GM20431 (cell line): ENCODE data around the gene C1orf159.
"Not testable (repeated sequence)": the region's sequence is repeated elsewhere in the genome, so short reads cannot be mapped to it uniquely, and the experiment has no call there.

Source experiments
- in situ Hi-C: fragments of 300-500 bp; cut with MseI, MboI; formaldehyde crosslinking; loops from one replicate; pipeline ENCODE4 v1.15.0; 2020; ENCODE audit warnings: low sequenced_read_pairs; ENCODE audit not compliant: unreplicated experiment

Gene C1orf159

DNA sequence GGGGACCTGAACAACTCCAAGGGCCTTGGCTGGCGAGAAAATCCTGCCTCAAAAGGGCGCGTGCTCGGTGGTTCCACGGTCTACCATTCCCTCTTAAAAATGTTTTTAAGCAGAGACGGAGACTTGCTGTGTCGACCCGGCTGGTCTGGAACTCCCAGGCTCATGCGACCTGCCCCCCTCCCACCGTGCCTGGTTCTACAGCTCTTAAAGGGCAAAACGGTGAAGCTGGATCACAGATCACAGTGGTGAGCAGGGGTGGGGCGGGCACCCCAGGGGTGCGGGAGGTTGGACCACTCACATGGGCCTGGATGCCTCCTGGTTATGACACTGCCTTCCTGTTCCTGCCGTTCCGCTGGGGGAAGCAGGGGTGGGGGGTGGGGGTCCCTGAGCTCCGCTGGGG, 4.2 kb upstream of the C1orf159 start:
- in situ Hi-C loops: no loop called here

- in situ Hi-C loops: no loop called here
These were observed 3.5 kb upstream of the C1orf159 start for GRCh38 chr1:1119272-1119890.

GRCh38 chr1:1118876-1119220, 3.0 kb upstream of the C1orf159 start:
- in situ Hi-C loops: no loop called here

- in situ Hi-C loops: no loop called here
These were observed 2.4 kb upstream of the C1orf159 start for GRCh38 chr1:1118011-1118875.

DNA sequence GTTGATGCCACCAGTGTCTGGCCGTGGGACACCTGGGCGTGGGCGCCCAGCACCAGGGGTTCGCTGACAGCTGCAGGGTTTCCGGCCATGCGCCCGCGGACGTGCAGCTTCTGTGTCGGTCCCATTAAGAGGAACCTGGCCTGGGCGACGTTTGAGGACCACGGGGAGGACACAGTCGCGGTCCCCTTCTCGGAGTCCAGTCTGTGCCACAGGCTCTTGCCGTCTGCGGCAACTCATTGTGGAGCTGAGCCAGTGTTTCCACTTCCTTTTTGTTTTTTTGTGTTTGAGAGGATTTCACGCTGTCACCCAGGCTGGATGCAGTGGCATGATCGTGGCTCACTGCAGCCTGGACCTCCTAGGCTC, 1.6 kb upstream of the C1orf159 start:
- in situ Hi-C loops: no loop called here

GRCh38 chr1:1116701-1117468, 996 bp upstream of the C1orf159 start:
- in situ Hi-C loops: no loop called here

DNA sequence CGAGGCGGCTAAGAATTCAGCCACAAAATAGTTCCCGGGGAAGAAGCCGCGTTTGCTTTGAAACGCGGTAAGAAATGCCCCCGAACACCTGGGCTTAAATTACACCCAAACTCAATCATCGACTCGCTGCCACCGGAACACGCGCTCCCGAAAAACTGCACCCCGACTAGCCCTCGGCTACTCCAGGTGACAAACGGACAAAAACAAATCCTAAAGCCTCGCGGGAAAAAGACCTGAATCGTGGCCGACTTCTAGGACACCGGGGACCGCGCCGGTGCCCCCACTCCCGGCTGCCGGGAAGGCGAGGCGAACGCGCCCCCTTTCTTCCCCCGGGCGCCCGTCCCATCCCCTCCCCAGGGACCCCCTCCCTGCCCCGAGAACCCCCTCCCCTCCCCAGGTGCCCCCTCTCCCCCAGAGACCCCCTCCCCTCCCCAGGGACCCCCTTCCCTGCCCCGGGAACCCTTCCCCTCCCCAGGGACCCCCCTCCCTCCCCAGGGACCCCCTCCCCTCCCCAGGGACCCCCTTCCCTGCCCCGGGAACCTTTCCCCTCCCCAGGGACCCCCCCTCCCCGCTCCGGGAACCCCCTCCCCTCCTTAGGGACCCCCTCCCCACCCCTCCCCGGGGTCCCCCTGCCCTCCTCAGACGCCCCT, 628 bp downstream of the C1orf159 start:
- in situ Hi-C loops: no loop called here

DNA sequence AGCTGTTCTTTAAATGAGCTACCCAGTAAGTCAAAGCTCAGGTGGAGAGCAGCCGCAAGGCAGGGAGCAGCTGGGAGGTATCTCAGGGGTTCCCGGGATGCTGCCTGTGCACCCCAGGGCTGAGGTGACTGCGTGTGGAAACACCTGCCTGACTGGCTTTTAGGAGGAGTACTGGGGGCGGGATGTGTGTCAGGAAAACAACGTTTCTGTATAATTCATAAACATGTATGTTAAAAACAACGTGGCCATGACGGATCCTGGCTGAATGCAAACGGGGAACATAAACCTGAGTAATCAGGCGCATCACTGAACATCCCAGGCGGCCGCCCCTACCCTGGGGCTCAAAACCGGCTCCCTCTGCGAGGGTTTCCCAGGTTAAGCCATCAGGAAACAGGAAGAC, 1.5 kb downstream of the C1orf159 start:
- in situ Hi-C loops: no loop called here

- in situ Hi-C loops: no loop called here
These were observed 3.5 kb downstream of the C1orf159 start for GRCh38 chr1:1112237-1112985.

DNA sequence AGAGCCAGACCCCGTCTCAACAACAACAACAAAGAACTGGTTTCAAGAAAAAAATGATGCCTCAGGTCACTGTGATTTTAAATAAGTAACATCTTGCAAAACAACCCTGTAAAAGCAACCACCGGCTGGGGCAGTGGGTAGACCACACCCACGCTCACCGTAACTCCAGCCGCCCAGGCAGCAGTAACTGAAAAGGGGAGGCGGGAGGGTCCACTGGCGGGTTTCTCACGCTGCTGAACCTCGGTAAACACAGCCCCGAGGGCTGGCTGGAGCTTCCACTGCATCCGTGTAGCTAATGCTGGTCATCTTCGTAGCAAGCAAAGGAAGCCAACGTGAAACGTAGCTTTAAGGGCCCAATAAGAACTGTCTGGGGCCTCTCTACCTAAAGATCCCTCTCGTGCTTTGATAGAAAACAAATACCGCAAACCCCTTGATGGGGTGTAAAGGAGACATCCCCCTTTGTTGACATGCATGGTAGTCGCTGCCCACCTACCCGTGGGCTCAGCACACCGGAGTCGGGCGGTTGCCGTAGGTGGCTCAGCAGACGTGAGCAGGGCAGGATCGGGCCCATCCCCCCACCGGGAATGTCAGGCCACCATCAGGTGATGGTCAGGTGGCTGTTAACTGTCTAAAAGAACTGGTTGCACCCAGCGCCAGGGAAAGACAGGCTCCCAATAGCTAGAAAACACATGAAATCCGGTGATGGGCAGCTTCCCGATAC, 4.2 kb downstream of the C1orf159 start:
- in situ Hi-C loops: no loop called here

- in situ Hi-C loops: no loop called here
These were observed 5.3 kb downstream of the C1orf159 start for GRCh38 chr1:1110561-1110971.

DNA sequence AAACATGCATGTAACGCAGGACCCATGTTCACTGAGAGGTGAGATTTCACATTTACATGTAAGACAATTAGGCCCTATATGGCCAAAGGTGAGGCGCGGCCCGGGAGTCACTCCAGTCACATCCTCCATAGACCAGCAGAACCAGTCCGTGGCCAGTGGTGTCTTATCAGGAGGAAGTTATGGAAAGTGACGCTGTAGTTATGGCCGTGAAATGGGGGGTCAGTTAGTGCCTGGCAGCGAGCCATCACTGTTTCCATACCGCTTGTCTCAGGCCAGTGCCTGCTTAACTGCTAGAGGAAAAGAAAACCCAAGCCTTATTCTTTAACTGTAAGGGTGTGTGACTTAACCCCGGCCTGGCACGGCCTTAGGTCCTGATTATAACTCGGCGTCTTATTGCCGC, 6.1 kb downstream of the C1orf159 start:
- in situ Hi-C loops: no loop called here

DNA sequence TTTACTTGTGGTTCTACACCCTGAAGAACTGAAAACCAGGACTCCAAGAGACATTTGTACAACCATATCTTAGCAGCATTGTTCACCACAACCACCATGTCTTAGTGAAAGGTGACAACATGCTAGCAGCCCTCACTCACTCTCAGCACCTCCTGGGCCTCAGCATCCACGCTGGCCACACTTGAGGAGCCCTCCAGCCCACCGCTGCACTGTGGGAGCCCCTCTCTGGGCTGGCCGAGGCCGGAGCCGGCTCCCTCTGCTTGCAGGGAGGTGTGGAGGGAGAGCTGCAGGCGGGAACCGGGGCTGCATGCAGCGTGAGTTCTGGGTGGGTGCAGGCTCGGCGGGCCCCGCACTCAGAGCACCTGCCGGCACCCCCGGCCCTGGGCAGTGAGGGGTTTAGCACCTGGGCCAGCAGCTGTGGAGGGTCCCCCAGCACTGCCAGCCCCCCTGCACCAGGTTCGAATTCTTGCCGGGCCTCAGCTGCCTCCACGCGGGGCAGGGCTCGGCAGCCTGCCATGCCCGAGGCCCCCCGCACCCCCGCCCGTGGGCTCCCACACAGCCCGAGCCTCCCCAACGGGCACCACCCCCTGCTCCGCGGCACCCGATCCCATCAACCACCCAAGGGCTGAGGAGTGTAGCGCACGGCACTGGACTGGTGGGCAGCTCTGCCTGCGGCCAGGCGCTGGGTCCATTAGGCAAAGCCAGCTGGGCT, 9.2 kb downstream of the C1orf159 start:
- in situ Hi-C loops: no loop called here

GRCh38 chr1:1104152-1104551, 11.7 kb downstream of the C1orf159 start:
- in situ Hi-C loops: not testable (repeated sequence)

GRCh38 chr1:1101503-1101902, 14.4 kb downstream of the C1orf159 start:
- in situ Hi-C loops: no loop called here

DNA sequence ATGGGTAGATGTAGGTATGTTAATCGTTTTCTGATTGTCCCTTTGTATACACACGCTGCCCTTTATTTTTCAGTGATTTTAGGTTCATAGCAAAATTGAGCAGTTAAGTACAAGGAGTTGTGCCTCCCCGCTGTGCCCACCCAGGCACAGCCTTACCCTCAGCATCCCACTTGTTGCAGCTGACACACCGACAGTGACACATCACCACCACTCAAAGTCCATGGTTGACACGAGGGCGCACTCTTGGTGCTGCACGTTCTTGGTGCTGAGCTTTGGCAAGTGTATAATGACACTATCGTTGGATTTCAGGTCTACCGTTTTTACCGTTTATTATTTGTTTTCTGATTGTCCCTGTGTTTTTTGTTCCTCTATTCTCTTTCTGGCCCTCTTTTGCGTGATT, 15.6 kb downstream of the C1orf159 start:
- in situ Hi-C loops: no loop called here

- in situ Hi-C loops: no loop called here
These were observed 16.2 kb downstream of the C1orf159 start for GRCh38 chr1:1099506-1100183.
